Lung (tissue), 12 donors: ENCODE measurements around the gene GOLGA6L7. TPM values are rescaled to one million over a fixed set of nuclear protein-coding genes. Genes with fewer than 3 reads are reported as not detected.

Experiments
- ATAC-seq: fragments of 200-7000 bp; cut with Tn5 transposase; one replicate; pipeline ENCODE4 v1.9.1; 2020; ENCODE audit warnings: moderate number of reproducible peaks; ENCODE audit not compliant: insufficient read depth, low FRiP score
- DNase-seq, 3 donors: peaks; one replicate each; pipeline ENCODE4 v3.0.0-alpha.2; 2013 to 2017
- H3K27ac ChIP-seq, 2 donors: one replicate each; pipeline ENCODE4 v1.5.1; 2013; ENCODE audit warnings: mild to moderate bottlenecking in 2 of 2, moderate library complexity in 2 of 2, control low read depth in 1 of 2, inconsistent platforms in 1 of 2, low read depth in 1 of 2, low read length in 1 of 2
- H3K27me3 ChIP-seq, 3 donors: one replicate each; pipeline ENCODE4 v1.5.1; 2013; ENCODE audit warnings: low read length in 2 of 3; ENCODE audit not compliant: control insufficient read depth in 3 of 3, insufficient read depth in 3 of 3
- H3K36me3 ChIP-seq, 4 donors: one replicate each; pipeline ENCODE4 v1.5.1; 2013; ENCODE audit warnings: low read length in 4 of 4, mild to moderate bottlenecking in 1 of 4, moderate library complexity in 1 of 4; ENCODE audit not compliant: control insufficient read depth in 4 of 4, insufficient read depth in 4 of 4
- H3K4me1 ChIP-seq, 5 donors: one replicate each; pipeline ENCODE4 v1.5.1; 2013; ENCODE audit warnings: low read length in 5 of 5, mild to moderate bottlenecking in 2 of 5, moderate library complexity in 1 of 5; ENCODE audit not compliant: control insufficient read depth in 5 of 5, insufficient read depth in 5 of 5
- H3K4me3 ChIP-seq: one replicate; pipeline ENCODE4 v1.5.1; 2013; ENCODE audit warnings: mild to moderate bottlenecking, control low read depth, moderate library complexity
- H3K9ac ChIP-seq, 2 donors: one replicate each; pipeline ENCODE4 v1.5.1; 2013; ENCODE audit warnings: low read length in 2 of 2, control low read depth in 1 of 2; ENCODE audit not compliant: insufficient read depth in 1 of 2
- H3K9me3 ChIP-seq, 4 donors: one replicate each; pipeline ENCODE4 v1.5.1; 2013; ENCODE audit warnings: low read length in 3 of 4, mild to moderate bottlenecking in 1 of 4, moderate library complexity in 1 of 4; ENCODE audit not compliant: control insufficient read depth in 4 of 4, insufficient read depth in 3 of 4
- WGBS, 2 donors: extraction: QIAGEN DNeasy Blood & Tissue Kit; methylation state at CpG; one replicate each; pipeline ENCODE4 v1.1.7; 2013; 5-methylcytosine and 5-hydroxymethylcytosine counted together
- polyA plus RNA-seq, 2 donors: library from polyadenylated mRNA; stranded (reverse); fragments of 200-250 nt; gene quantifications; one replicate each; pipeline ENCODE4 v1.2.1, GENCODE V29; 2013
- total RNA-seq, 2 donors: library from RNA; depleted of rRNA in 1 of 2; stranded (reverse); fragments of >200 nt in 1 of 2; gene quantifications; one replicate each; pipeline ENCODE4 v1.2.1, GENCODE V29; 2014 to 2021
- TF ChIP-seq, protein P1 (sequence below): IDR thresholded peaks from 2 replicates; pipeline ENCODE4 v1.5.1; 2012; ENCODE audit warnings: mild to moderate bottlenecking; ENCODE audit errors: control extremely low read depth, extremely low read depth
- donor health status: control.
- donor health status: control.
- donor health status: Bipolar disorder and iron deficiency.
- donor health status: healthy.
- donor health status: DM: yes; HTN: yes; CAD: no.

GOLGA6L7 gene
- total and polyA plus RNA-seq, 4 donors: not detected

DNA sequence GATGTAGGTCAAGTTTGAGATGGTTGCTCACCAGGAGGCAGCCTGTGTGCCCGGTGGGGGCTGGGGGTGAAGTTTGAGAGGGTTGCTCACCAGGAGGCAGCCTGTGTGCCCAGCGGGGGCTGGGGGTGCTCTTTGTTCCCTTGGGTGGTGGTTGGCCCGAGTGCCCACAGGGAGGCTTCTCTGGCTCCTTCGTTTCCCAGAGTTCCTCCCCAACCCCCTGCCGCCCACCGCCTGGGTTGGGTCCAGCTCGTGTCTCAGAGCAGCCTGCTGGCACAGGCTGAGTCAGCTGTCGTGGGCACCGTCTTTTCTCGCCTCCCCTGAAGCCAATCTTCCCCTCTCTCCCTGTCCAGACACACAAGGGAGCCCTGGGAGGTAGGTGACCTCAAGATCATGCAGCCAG is 40.5 kb upstream of the GOLGA6L7 start:
- ATAC-seq: no peak
- Histone ChIP-seq H3K36me3 (no peaks in the 10 kb centered on the region), H3K9me3 (peaks cover 0 to 2% (median 0%) of the 10 kb centered on the region in 4 donors), H3K9ac (no peak overlapping the region), H3K4me1 (peaks cover 0 to 21% (median 4%) of the 10 kb centered on the region in 5 donors), H3K27me3 (peaks cover 0 to 6% (median 0%) of the 10 kb centered on the region in 3 donors), H3K27ac (no peak overlapping the region), H3K4me3 (no peak overlapping the region)
- DNase-seq: no peak
- WGBS, 2 donors: 85 to 90% methylated on average over 10 of the region's 10 CpGs
- TF ChIP-seq, protein P1, sequence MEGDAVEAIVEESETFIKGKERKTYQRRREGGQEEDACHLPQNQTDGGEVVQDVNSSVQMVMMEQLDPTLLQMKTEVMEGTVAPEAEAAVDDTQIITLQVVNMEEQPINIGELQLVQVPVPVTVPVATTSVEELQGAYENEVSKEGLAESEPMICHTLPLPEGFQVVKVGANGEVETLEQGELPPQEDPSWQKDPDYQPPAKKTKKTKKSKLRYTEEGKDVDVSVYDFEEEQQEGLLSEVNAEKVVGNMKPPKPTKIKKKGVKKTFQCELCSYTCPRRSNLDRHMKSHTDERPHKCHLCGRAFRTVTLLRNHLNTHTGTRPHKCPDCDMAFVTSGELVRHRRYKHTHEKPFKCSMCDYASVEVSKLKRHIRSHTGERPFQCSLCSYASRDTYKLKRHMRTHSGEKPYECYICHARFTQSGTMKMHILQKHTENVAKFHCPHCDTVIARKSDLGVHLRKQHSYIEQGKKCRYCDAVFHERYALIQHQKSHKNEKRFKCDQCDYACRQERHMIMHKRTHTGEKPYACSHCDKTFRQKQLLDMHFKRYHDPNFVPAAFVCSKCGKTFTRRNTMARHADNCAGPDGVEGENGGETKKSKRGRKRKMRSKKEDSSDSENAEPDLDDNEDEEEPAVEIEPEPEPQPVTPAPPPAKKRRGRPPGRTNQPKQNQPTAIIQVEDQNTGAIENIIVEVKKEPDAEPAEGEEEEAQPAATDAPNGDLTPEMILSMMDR: no peak

DNA sequence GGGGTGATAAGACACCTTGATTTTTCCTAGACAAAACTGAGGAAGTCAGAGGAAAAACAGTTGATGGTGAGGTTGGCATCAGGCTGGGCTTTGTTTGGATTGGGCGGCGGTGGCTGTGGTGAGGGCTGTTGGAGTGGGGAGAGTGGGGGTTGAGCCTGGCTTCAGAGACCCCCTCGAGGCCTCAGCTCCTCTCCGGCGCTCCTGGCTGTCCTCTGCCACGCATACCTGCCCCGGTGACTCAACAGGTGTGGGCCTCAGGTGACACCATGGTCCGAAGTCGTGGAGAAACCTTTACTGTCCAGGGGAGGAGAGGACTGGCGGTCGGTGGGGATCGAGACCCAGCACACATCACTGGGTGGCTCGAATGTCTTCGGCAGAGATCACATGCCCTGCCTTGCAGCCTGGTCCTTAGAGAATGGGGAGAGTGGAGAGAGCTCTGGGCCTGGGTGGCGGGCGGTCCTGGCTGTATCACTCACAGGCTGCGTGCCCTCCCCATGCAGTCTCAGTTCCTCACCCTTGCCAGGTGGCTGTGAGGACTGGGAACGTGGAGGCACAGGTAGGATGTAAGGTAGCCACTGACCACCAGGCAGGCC is 40.0 kb upstream of the GOLGA6L7 start:
- Histone ChIP-seq H3K27ac (no peak overlapping the region), H3K9ac (no peak overlapping the region), H3K27me3 (peaks cover 0 to 6% (median 0%) of the 10 kb centered on the region in 3 donors), H3K4me1 (peaks cover 0 to 21% (median 4%) of the 10 kb centered on the region in 5 donors), H3K9me3 (peaks cover 0 to 2% (median 0%) of the 10 kb centered on the region in 4 donors), H3K4me3 (no peak overlapping the region), H3K36me3 (no peaks in the 10 kb centered on the region)
- ATAC-seq (no peak), DNase-seq (no peak)
- 88 to 91% methylated on average over 18 of the region's 18 CpGs for WGBS, 2 donors
- TF ChIP-seq, protein P1: no peak

DNA sequence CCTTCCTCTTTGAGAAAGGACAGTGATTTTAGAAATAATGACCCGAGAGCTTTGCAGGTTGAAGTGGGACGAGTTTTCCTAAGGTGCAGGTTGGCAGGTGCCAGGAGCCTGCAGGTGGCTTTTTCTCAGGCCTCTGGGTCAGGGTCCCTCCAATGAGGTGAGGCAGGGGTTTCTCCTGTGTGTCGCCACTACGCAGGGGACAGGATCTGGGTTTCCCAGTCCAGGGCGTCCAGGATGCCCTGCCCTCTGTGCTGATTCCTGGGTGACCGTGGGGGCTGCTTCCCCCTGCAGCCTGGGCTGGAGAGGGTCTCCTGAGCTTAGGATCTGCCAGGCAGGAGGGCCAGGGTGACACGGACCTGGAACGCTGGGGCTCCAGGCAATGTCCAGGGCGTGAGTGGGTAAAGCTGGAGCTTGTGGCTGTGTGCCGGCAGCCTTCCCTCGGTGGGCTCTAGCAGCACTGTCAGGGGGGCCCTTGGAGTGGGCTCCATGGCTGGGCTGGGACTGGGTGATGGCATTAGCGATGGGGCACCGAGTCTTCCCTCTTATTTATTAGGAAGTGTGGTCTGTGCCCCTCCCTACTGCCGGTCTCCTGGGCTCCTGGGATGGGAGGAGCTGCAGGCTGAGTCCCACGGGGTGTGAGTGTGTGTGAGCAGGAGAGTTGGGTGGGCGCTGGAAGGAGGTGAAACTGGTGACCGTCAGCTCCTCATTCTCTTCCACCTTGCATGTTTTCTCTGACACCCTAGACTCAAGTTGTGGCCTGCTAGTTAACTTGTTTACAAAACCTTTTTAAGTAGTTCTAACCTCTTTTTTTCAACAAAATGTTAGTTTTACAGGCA is 39.1 kb upstream of the GOLGA6L7 start:
- H3K36me3 ChIP-seq: no peaks in the 10 kb centered on the region
- DNase-seq (no peak), ATAC-seq (no peak)
- 76 to 78% methylated on average over 17 of the region's 17 CpGs for WGBS, 2 donors
- peaks cover 0 to 21% (median 4%) of the 10 kb centered on the region in 5 donors for H3K4me1 ChIP-seq
- H3K9ac ChIP-seq: no peak overlapping the region
- H3K4me3 ChIP-seq: no peak overlapping the region
- peaks cover 0 to 6% (median 0%) of the 10 kb centered on the region in 3 donors for H3K27me3 ChIP-seq
- H3K9me3 ChIP-seq: peaks cover 0 to 2% (median 0%) of the 10 kb centered on the region in 4 donors
- TF ChIP-seq, protein P1: no peak
- H3K27ac ChIP-seq: no peak overlapping the region
